Nephron progenitor cell (in vitro differentiated cells): ENCODE data around the gene CEL.

Experiments used
- DNase-seq: peaks from one replicate; pipeline ENCODE4 v3.0.0; 2021
- H3K27ac Mint-ChIP-seq: 2 replicates; pipeline ENCODE4 v1.8.0; 2021; ENCODE audit warnings: mild to moderate bottlenecking, moderate library complexity, mixed read lengths
- H3K27me3 Mint-ChIP-seq: 2 replicates; pipeline ENCODE4 v1.8.0; 2021; ENCODE audit warnings: mild to moderate bottlenecking, low read depth, mixed read lengths; ENCODE audit not compliant: poor library complexity
- H3K36me3 Mint-ChIP-seq: 2 replicates; pipeline ENCODE4 v1.8.0; 2021; ENCODE audit warnings: low read depth, mixed read lengths
- H3K4me1 Mint-ChIP-seq: 2 replicates; pipeline ENCODE4 v1.8.0; 2021; ENCODE audit warnings: mixed read lengths
- H3K4me3 Mint-ChIP-seq: 2 replicates; pipeline ENCODE4 v1.8.0; 2021; ENCODE audit warnings: mild to moderate bottlenecking, moderate library complexity, mixed read lengths
- H3K9me3 Mint-ChIP-seq: 2 replicates; pipeline ENCODE4 v1.8.0; 2021; ENCODE audit warnings: mild to moderate bottlenecking, moderate library complexity, mixed read lengths
- CTCF ChIP-seq: fragments of 200-600 bp; sonication (generic); IDR thresholded peaks from 2 replicates; pipeline ENCODE4 v1.5.0; 2021; ENCODE audit warnings: antibody characterized with exemption

Gene CEL

GRCh38 chr9:133054194-133054890, 7.4 kb upstream of the CEL start:
- H3K27me3 Mint-ChIP-seq: no peaks in the 10 kb centered on the region
- peaks cover 8% of the 10 kb centered on the region for H3K4me1 Mint-ChIP-seq
- H3K27ac Mint-ChIP-seq: no peak overlapping the region
- peaks cover 42% of the 10 kb centered on the region for H3K36me3 Mint-ChIP-seq
- no peak overlapping the region for H3K4me3 Mint-ChIP-seq
- no peaks in the 10 kb centered on the region for H3K9me3 Mint-ChIP-seq
- no peak for DNase-seq
- TF ChIP-seq CTCF: no peak

GRCh38 chr9:133054966-133055365, 6.8 kb upstream of the CEL start:
- Mint-ChIP-seq H3K36me3 (peaks cover 36% of the 10 kb centered on the region), H3K27me3 (no peaks in the 10 kb centered on the region), H3K9me3 (no peaks in the 10 kb centered on the region), H3K4me3 (no peak overlapping the region), H3K4me1 (peaks cover 14% of the 10 kb centered on the region), H3K27ac (no peak overlapping the region)
- DNase-seq: no peak
- TF ChIP-seq CTCF: no peak

GRCh38 chr9:133055788-133056420, 5.9 kb upstream of the CEL start:
- Mint-ChIP-seq H3K27me3 (no peaks in the 10 kb centered on the region), H3K27ac (no peak overlapping the region), H3K9me3 (no peaks in the 10 kb centered on the region), H3K36me3 (peaks cover 34% of the 10 kb centered on the region), H3K4me3 (no peak overlapping the region), H3K4me1 (peaks cover 22% of the 10 kb centered on the region)
- DNase-seq: no peak
- TF ChIP-seq CTCF: no peak

- TF ChIP-seq CTCF: no peak
- Mint-ChIP-seq H3K36me3 (peaks cover 34% of the 10 kb centered on the region), H3K4me1 (peaks cover 28% of the 10 kb centered on the region), H3K4me3 (no peak overlapping the region), H3K27ac (no peak overlapping the region), H3K27me3 (no peaks in the 10 kb centered on the region), H3K9me3 (no peaks in the 10 kb centered on the region)
- no peak for DNase-seq
These were observed 5.2 kb upstream of the CEL start for GRCh38 chr9:133056533-133056932.

- DNase-seq: no peak
- H3K4me3 Mint-ChIP-seq: no peak overlapping the region
- H3K9me3 Mint-ChIP-seq: no peaks in the 10 kb centered on the region
- TF ChIP-seq CTCF: no peak
- H3K27me3 Mint-ChIP-seq: no peaks in the 10 kb centered on the region
- H3K27ac Mint-ChIP-seq: no peak overlapping the region
- peaks cover 34% of the 10 kb centered on the region for H3K36me3 Mint-ChIP-seq
- H3K4me1 Mint-ChIP-seq: peaks cover 28% of the 10 kb centered on the region
These were observed 4.8 kb upstream of the CEL start for GRCh38 chr9:133057006-133057405.

- no peaks in the 10 kb centered on the region for H3K27me3 Mint-ChIP-seq
- peaks cover 28% of the 10 kb centered on the region for H3K4me1 Mint-ChIP-seq
- TF ChIP-seq CTCF: no peak
- DNase-seq: no peak
- peak overlapping the region; percentile 78 for H3K27ac Mint-ChIP-seq
- no peaks in the 10 kb centered on the region for H3K9me3 Mint-ChIP-seq
- peaks cover 34% of the 10 kb centered on the region for H3K36me3 Mint-ChIP-seq
- H3K4me3 Mint-ChIP-seq: no peak overlapping the region
These were observed 4.2 kb upstream of the CEL start for GRCh38 chr9:133057553-133057952.
